ENCODE data around the gene BSPRY. TPM values are rescaled to one million over a fixed set of nuclear protein-coding genes. Genes with fewer than 3 reads are reported as not detected.

Gene BSPRY
- total RNA-seq, 1 donor from 2014 or later: 10.8 TPM

- Histone ChIP-seq H3K4me3 (peak overlapping the region; percentile 58), H3K36me3 (no peaks in the 10 kb centered on the region), H3K4me1 (peaks cover 16% of the 10 kb centered on the region), H3K9me3 (no peaks in the 10 kb centered on the region), H3K27me3 (no peaks in the 10 kb centered on the region), H3K27ac (no peak overlapping the region)
- ATAC-seq (peak; percentile 2), DNase-seq (no peak)
- intact Hi-C loops (cut with DNase I): no loop called here
- no peak for TF ChIP-seq CTCF (IDR thresholded peaks at IDR 0.05)
Observed at GRCh38 chr9:113349066-113349444, 286 bp upstream of the BSPRY start.

- peak; percentile 14 for ATAC-seq
- no peak for TF ChIP-seq CTCF (IDR thresholded peaks at IDR 0.05)
- Histone ChIP-seq H3K27ac (no peak overlapping the region), H3K4me1 (peaks cover 15% of the 10 kb centered on the region), H3K36me3 (no peaks in the 10 kb centered on the region), H3K27me3 (no peaks in the 10 kb centered on the region), H3K4me3 (peak overlapping the region; percentile 58), H3K9me3 (no peaks in the 10 kb centered on the region)
- intact Hi-C loops (cut with DNase I): no loop called here
- no peak for DNase-seq
Observed at GRCh38 chr9:113350107-113350661, 843 bp downstream of the BSPRY start.

GRCh38 chr9:113350937-113351336 lies 1.6 kb downstream of the BSPRY start:
- intact Hi-C loops (cut with DNase I): no loop called here
- no peak overlapping the region for H3K27ac ChIP-seq
- no peaks in the 10 kb centered on the region for H3K27me3 ChIP-seq
- H3K9me3 ChIP-seq: no peaks in the 10 kb centered on the region
- no peak for TF ChIP-seq CTCF (IDR thresholded peaks at IDR 0.05)
- ATAC-seq (no peak), DNase-seq (no peak)
- no peaks in the 10 kb centered on the region for H3K36me3 ChIP-seq
- H3K4me3 ChIP-seq: no peak overlapping the region
- H3K4me1 ChIP-seq: peaks cover 15% of the 10 kb centered on the region

GRCh38 chr9:113352006-113352405 lies 2.7 kb downstream of the BSPRY start:
- H3K9me3 ChIP-seq: no peaks in the 10 kb centered on the region
- no peak overlapping the region for H3K27ac ChIP-seq
- intact Hi-C loops (cut with DNase I): no loop called here
- no peak for TF ChIP-seq CTCF (IDR thresholded peaks at IDR 0.05)
- H3K4me1 ChIP-seq: peaks cover 15% of the 10 kb centered on the region
- H3K27me3 ChIP-seq: no peaks in the 10 kb centered on the region
- no peaks in the 10 kb centered on the region for H3K36me3 ChIP-seq
- no peak for ATAC-seq
- H3K4me3 ChIP-seq: no peak overlapping the region
- no peak for DNase-seq

- DNase-seq (no peak), ATAC-seq (no peak)
- intact Hi-C loops (cut with DNase I): no loop called here
- Histone ChIP-seq H3K27ac (no peak overlapping the region), H3K4me3 (no peak overlapping the region), H3K27me3 (no peaks in the 10 kb centered on the region), H3K9me3 (no peaks in the 10 kb centered on the region), H3K36me3 (no peaks in the 10 kb centered on the region), H3K4me1 (peaks cover 15% of the 10 kb centered on the region)
- TF ChIP-seq CTCF (IDR thresholded peaks at IDR 0.05): no peak
Observed at GRCh38 chr9:113352411-113352810, 3.1 kb downstream of the BSPRY start.

- Histone ChIP-seq H3K27me3 (no peaks in the 10 kb centered on the region), H3K36me3 (no peaks in the 10 kb centered on the region), H3K9me3 (no peaks in the 10 kb centered on the region), H3K4me3 (no peak overlapping the region), H3K4me1 (peaks cover 11% of the 10 kb centered on the region), H3K27ac (no peak overlapping the region)
- intact Hi-C loops (cut with DNase I): no loop called here
- no peak for TF ChIP-seq CTCF (IDR thresholded peaks at IDR 0.05)
- ATAC-seq: no peak
- DNase-seq: no peak
Observed at GRCh38 chr9:113355040-113355596, 5.8 kb downstream of the BSPRY start.
